PFSK-1 (cell line): ENCODE data around the gene MEG3.

Experiments
- FOXP2 ChIP-seq: optimal IDR thresholded peaks from 2 replicates; pipeline ENCODE3; 2011; ENCODE audit warnings: borderline replicate concordance, control low read depth, inconsistent platforms; ENCODE audit not compliant: insufficient read depth; ENCODE audit errors: extremely low read length, extremely low read depth
- POLR2AphosphoS5 ChIP-seq: IDR thresholded peaks from 2 replicates; pipeline ENCODE4 v1.6.1; 2012; ENCODE audit warnings: low read depth, mild to moderate bottlenecking, control low read depth, low read length, moderate library complexity
- SIN3A ChIP-seq: IDR thresholded peaks from 2 replicates; pipeline ENCODE4 v1.6.1; 2012; ENCODE audit warnings: mild to moderate bottlenecking, low read length, moderate library complexity, borderline replicate concordance; ENCODE audit not compliant: insufficient read depth
- TAF1 ChIP-seq: IDR thresholded peaks from 2 replicates; pipeline ENCODE4 v1.6.1; 2012; ENCODE audit warnings: low read length, control low read depth, borderline replicate concordance; ENCODE audit not compliant: insufficient read depth
- TF ChIP-seq, protein P1 (sequence below), 2 experiments: IDR thresholded peaks; 2 replicates each; pipeline versions ENCODE4 v1.6.1 to v1.8.0; 2011 to 2012; ENCODE audit warnings: low read depth in 2 of 2, low read length in 2 of 2, control low read depth in 1 of 2, inconsistent platforms in 1 of 2, mild to moderate bottlenecking in 1 of 2, moderate library complexity in 1 of 2; ENCODE audit not compliant: insufficient read depth in 1 of 2

The MEG3 gene

DNA sequence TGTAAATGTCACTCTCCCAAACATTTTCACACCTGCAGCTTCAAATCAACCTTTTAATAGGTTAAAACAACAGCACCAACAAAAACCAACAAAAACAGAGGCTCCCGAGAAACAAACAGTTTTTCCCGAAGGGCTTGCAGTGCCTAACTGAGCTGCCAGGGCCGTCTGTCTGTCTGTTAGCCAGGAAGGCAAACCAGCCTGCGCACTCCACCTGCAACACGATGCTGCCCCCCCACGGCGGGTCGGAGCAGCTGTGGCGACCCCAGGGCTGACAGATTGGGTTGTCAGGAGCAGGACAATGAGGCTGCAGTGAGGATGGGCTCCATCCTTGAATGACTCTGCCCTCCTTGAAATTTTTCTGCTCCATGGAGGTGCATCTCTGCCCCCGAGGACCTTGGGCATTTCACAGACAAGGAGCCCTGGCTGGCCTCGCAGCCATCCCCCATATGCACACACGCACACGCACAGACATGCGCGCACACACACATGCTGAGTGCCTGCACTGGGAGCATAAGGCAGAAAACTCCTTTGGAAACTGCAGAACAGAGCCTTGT lies 75.0 kb downstream of the MEG3 start:
- TF ChIP-seq TAF1, result peak; percentile 36; the same call in 1 of the 2 replicates
- TF ChIP-seq, protein P1, sequence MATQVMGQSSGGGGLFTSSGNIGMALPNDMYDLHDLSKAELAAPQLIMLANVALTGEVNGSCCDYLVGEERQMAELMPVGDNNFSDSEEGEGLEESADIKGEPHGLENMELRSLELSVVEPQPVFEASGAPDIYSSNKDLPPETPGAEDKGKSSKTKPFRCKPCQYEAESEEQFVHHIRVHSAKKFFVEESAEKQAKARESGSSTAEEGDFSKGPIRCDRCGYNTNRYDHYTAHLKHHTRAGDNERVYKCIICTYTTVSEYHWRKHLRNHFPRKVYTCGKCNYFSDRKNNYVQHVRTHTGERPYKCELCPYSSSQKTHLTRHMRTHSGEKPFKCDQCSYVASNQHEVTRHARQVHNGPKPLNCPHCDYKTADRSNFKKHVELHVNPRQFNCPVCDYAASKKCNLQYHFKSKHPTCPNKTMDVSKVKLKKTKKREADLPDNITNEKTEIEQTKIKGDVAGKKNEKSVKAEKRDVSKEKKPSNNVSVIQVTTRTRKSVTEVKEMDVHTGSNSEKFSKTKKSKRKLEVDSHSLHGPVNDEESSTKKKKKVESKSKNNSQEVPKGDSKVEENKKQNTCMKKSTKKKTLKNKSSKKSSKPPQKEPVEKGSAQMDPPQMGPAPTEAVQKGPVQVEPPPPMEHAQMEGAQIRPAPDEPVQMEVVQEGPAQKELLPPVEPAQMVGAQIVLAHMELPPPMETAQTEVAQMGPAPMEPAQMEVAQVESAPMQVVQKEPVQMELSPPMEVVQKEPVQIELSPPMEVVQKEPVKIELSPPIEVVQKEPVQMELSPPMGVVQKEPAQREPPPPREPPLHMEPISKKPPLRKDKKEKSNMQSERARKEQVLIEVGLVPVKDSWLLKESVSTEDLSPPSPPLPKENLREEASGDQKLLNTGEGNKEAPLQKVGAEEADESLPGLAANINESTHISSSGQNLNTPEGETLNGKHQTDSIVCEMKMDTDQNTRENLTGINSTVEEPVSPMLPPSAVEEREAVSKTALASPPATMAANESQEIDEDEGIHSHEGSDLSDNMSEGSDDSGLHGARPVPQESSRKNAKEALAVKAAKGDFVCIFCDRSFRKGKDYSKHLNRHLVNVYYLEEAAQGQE (IDR thresholded peaks at IDR 0.05; ENCODE audit: insufficient read depth in 1 of 2, low read depth in 2 of 2, low read length in 2 of 2), result no peak

DNA sequence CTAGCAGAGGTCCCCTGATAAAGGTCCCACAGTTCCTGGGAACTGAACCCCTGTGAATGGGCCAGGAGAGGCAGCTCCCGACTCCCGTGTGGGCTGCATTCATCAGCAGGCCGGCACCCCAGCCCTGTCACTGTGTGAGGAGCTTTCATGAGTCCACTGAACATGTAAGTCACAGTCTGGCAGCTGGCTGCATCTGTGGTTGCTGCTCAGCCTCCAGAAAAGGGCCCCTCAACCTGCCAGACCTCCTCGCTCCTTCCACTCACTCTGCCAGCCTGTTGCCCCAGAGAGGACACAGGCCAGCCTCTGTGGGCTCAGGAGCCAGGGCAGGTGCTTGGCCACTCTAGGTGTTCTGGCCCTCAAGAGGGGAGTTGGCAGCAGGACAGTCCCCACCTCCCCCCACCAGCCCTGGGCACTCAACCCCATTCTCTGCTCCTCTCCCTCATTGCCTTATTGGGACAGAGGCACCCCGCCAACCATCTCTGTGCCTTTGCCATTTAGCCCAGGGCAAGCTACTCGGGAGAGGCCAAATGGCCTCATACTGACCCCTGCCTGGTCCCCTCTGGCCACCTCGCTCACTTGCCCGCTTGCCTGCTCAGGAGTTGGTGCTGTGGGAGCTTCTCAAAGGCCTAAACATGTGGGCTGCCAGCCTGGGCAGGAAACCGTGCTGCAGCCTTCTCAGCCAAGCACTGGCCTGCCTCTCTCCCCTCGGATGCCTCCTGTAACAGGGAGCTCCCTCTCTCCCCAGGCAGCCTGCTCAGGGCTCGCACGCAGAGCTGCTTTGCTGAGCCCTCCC lies 75.7 kb downstream of the MEG3 start:
- TF ChIP-seq FOXP2 (no peak), POLR2AphosphoS5 (peak; percentile 13; the same call in 1 of the 2 replicates)

DNA sequence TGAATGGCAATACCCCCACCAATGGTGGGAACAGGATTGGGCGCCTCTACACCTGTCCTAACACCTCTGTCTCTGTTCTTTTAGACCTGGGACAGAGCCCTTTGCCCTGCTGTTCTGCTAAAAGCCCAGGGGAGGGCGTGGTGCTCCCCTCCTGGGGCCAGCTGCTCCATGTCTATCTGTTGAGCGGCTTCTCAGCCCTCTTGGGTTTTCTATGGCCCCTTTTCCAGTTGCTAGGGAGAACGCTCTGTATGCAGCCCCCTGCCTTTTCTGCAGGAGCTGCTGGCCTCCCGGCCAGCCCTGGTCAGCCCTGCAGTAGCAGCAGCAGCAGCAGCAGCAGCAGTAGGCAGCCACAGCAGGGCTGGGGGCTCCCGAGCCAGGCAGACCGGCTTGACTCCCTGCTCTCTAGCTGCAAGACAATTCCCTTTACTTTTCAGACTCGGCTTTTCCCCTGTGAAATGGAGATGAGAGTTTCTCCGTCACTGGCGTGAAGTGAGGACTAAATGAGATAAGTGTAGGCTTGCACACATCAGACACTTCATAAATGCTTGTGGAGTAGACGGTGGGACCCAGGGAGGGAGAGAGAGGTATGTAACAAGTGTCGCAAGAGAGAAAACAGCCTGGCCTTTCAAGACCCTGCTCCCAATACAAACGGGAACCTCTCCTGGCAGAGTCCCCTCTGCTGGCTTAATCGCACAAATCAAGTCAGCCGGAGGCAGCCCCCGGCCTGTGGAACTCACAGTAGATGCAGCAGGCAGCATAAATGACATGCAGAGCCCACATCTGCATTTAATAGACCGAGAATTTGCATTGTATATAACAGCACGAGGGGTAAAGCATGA lies 76.6 kb downstream of the MEG3 start:
- TF ChIP-seq FOXP2 (no peak), POLR2AphosphoS5 (no peak), TAF1 (no peak; the same call in 1 of the 2 replicates), SIN3A (no peak)
- TF ChIP-seq, protein P1 (IDR thresholded peaks at IDR 0.05; ENCODE audit: insufficient read depth in 1 of 2, low read depth in 2 of 2, low read length in 2 of 2), result no peak

DNA sequence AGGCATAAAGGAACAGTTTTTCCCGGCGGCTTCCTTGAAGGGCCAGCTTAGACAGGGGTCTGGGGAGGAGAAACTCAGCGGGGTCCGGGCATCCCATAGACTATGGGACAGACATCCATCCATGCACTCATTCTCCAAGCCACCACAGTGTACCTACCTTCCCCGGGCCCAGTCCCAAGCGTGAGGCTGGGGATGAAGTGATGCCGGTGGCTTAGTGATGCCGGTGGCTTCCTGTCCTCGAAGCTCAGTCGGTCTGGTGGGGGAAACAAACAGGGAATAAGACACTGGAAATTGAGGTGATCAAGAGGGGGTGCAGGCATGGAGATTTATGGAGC lies 77.2 kb downstream of the MEG3 start:
- no peak for TF ChIP-seq POLR2AphosphoS5
- no peak for TF ChIP-seq FOXP2
- TF ChIP-seq, protein P1 (IDR thresholded peaks at IDR 0.05; ENCODE audit: insufficient read depth in 1 of 2, low read depth in 2 of 2, low read length in 2 of 2), result no peak
- TF ChIP-seq TAF1, result no peak
- no peak for TF ChIP-seq SIN3A

DNA sequence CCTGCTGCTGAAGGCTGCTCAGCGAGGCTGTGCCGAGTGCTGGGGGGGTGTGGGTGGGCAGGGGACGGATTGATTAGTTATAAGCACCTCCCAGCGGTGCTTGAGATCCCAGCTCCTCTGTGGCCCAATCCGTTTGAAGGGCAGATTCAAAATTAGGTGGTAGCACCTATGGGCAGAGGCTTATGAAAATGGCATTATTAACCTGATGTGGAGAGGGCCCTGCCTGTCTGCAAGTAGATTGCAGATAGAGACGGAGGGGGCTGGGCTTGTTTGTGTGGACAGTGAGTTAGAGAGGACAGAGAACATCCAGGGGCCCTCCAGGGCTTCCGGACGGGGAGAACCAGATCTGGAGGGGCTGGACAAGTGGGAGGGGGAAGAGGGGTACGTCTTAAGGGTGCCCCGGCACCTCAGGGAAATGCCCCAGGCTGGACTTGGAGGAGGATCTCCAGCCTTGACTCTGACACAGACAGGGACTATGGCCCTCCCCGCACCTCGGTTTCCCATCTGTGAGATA lies 77.8 kb downstream of the MEG3 start, which contains the start of gene RTL1:
TSS of gene RTL1 (minus strand) at position 51 of the 514 bp plus-strand sequence. CDS start 18,934 bp downstream, outside the sequence.
- TF ChIP-seq SIN3A (0 out of 2 replicates have a peak, but pooled peaks have one; percentile 24), FOXP2 (no peak), POLR2AphosphoS5 (no peak; the same call in 1 of the 2 replicates), TAF1 (peak; percentile 65; the same call in 1 of the 2 replicates)
- TF ChIP-seq, protein P1 (IDR thresholded peaks at IDR 0.05; ENCODE audit: insufficient read depth in 1 of 2, low read depth in 2 of 2, low read length in 2 of 2), result 0 out of 4 replicates have a peak, but pooled peaks of 1 of the 2 experiments have one; percentile 12
